DMS153 treated with DMSO at 0.1 percent for 48 hours (cell line): Measurements from ENCODE around the gene DDX59.

ENCODE experiments used
- DNase-seq: peaks from one replicate; lab custom pipeline; 2025; ENCODE audit not compliant: unreplicated experiment; lab: John Stamatoyannopoulos, UW

The DDX59 gene

DNA sequence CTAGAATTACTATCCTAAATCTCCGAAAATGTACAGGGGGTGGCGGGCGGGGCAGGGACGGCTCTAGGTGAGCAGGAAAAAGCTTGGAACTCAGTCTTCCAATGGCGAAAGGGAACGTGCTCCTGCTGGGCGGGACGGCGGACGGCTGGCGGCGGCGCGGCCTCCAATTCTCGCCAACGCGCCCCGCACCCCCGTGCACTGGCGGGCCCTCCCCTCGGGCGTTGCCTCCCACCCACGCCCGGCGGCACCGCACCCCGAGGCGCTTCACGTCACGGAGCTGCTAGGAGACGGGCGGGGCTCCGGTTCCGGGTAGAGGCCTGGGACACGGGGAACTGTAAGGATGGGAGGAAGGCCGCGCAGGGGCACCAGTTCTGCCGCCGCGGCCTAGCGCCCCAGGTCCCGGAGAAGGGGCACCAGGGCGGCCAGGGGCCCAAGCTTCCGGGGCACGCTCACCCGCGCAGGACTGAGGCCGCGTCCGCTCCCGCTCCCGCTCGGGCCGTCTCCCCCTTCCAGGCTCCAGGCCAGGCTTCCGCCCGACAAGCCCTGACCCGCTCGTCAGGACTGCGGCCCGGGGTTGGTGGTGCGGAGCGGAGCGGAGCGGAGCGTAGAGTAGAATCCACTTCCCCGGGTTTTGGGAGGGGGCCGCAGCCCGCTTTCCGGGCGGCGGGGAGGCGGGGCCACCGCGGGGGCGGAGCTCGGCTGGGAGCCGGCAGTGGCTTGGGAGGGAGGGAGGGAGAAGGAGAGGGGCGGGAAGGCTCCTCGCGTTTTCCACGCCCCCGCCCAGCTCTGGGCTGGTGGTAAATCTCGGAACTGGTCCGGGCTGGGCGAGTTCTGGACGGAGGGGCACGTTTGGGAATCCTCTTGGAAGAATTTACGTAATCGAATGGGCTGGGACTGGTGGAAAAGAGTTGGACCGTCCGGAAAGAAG lies at the start of gene DDX59:
DDX59 (minus strand) TSS at position 594 of the 928 bp plus-strand sequence. CDS start 3,167 bp downstream, outside the sequence.
- peak; percentile 96 for DNase-seq

GRCh38 chr1:200714504-200715187 lies 44.9 kb upstream of the DDX59 start:
- DNase-seq: no peak

- DNase-seq: no peak
Measured at GRCh38 chr1:200710166-200710565, 40.5 kb upstream of the DDX59 start.

DNA sequence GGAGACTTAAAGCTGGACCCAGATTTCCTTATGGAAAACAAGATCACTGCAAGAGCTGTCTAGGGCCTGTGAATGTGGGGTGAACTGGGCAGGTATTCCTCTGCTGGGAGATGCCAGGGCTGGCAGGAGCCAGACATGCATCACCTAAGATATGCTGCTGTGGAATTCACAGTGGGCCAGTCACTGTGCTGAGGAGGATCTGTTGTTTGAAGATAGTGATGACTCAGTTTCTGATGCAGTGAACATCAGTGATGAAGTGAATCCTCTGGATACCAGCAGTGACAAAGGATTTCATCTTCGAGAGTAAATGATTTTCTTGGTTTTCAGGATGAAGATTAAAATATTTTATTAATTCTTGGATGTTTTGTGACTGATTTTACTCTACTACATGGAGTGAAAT lies 39.1 kb upstream of the DDX59 start:
- DNase-seq: no peak

- no peak for DNase-seq
Measured at GRCh38 chr1:200708161-200708560, 38.5 kb upstream of the DDX59 start.

GRCh38 chr1:200707116-200707515 lies 37.4 kb upstream of the DDX59 start:
- no peak for DNase-seq

DNA sequence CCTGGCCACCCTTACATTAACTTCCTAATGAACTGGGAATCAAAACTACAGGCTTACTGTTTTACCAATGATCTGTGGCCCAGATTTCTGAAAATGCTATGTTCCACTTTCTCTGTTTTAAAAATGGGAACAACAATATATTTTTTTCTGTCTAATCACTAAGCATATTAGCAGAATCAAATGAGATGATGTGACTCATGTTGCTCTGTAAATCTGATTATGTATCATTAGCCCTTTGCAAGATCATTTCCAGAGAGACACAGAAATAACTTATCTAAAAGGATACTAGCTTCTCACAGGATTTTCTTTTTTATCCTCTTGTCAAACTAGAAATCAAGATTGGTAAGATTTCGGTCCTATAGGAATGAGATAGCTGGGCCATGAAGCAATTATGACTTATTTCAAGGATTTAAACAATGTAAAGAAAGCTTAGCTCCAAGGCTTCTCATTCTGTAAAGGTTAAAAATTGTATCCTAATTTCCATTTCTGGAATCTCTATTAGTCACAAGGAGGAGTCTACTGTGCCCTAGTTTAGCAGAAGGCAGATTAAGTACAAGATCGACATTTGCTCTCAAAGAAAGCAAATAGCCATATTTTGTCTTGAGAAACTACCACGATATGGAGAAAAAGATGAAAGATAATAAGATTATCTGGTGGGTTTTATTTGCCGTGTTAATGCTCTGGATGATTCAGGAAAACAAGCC lies 36.6 kb upstream of the DDX59 start:
- no peak for DNase-seq

- DNase-seq: no peak
Measured at GRCh38 chr1:200704986-200705500, 35.3 kb upstream of the DDX59 start.

DNA sequence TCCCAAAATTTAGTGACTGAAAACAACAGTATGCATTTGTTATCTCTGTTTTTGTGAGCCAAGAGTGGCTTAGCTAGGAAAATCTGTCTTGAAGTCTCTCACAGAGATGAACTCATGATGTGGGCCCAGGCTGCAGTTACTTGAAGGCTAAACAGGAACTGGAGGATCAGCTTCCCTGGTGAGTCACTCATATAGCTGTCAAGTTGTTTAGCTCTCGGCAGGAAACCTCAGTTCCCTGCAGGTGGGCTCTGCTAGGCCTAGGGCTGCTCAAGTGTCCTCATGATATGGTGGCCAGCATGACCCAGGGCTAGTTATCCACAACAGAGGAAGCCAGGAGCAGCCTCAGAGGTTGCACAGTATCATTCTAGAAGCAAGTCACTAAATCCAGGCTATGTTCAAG lies 30.2 kb upstream of the DDX59 start:
- no peak for DNase-seq

GRCh38 chr1:200694738-200695137 lies 25.0 kb upstream of the DDX59 start:
- DNase-seq: no peak

GRCh38 chr1:200693327-200693726 lies 23.6 kb upstream of the DDX59 start:
- DNase-seq: no peak

DNA sequence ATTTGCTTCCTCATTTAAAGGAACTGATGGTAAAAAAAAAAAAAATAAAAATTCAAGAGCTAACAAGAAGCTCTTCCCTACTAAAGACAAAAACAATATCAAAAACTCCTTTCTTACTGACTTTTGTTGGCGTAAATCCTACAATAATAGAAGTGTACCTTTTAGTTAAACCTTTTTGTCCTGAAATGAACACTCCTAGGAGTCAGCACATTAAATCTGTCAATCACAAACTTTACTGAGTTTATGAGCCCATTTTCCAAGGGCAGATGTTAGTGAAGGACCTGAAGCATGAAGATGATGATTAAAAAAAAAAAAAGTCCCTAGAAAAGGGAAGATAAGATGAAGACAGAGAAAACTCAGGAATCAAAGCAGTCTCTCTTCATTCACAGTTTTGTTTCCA lies 22.6 kb upstream of the DDX59 start:
- DNase-seq: no peak

GRCh38 chr1:200686620-200687019 lies 16.9 kb upstream of the DDX59 start:
- DNase-seq: no peak

DNA sequence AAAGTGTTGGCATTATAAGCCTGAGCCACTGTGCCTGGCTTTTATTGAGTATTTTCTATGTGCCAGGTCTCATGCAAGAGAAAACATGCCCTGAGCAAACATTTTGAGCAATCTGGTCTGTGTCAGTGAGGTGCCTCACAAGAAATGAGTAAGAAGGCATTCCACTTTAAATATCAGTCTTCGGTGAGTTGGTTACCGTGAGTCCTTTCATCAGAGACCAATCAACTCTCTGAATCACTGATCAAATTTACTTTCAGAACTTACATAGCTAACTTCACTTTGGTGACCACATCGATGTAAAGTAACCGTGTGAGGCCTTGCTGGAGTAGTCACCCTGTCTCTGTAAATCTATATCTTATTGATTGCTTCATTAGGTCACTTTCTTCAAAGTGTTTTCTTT lies 14.3 kb upstream of the DDX59 start:
- no peak for DNase-seq

DNA sequence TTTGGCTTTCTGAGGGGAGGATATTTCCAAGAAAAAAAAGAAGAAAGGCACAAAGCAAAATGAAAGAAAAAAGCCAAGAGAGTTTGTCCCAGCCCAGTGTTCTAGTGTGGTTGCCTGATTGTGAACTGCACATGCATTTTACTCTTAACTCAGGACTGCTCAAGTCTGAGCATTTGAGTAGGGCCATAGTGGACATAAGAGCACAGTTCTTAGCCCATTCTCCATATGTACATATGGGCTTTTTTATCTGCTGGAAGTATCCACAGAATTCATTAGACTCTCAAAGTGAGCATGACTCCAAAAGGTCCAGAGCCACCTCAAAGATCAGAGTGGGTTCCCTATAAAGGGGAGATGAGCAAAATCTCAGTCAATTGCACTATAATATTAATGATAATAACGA lies 13.6 kb upstream of the DDX59 start:
- DNase-seq: no peak

DNA sequence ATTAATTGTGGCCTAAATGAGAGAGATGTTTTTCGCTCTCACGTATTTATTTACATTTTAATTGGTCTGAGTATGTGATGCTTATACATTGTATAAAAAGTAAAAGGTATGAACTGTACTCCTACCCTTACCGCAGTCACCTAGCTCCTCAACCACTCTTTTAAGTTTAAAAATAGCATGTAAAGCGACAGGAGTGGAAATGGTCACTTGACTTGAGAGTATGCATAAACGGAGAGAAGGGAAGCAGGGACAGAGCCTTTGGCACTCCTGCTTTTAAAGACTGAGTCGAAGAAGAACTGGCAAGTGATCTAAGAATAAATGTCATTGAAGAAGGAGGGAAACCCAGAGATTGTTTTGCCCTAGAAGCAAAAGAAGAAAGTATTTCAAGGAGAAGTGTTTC lies 11.5 kb upstream of the DDX59 start:
- no peak for DNase-seq

GRCh38 chr1:200676829-200677228 lies 7.1 kb upstream of the DDX59 start:
- DNase-seq: no peak

GRCh38 chr1:200675588-200675852 lies 5.8 kb upstream of the DDX59 start:
- no peak for DNase-seq

DNA sequence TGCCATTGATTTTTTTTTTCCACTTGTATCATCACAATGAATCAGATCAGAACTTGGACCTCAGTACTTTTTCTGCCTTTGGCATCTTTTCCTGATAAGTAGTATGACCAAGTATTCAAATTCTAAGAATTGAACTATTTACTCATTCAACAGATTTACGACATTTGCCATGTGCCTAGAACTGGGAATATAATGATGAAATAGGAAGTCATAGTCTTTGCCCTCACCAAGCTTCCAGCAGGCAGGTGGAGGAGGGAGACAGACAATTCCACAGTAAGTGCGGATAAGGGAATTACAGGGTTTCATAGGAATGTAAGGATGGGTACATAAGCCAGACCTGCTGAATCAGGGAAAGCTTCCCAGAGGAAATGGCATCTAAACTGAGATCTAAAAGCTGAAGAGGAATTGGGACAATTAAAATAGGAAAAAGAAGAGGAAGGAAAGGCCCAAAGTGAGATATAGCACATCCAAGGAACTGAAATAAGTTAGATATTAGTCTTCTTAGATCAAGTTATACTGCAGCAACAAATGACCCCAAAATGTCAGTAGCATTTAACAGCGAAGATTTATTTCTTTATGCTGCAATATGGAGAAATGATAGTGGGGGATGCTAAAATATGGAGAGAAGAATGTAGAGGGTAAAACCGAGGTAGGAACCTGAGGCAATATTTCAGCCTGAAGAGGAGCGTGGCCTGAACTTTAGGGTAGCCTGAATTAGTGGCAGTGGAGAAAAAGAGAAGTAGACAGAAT lies 5.3 kb upstream of the DDX59 start:
- DNase-seq: no peak

DNA sequence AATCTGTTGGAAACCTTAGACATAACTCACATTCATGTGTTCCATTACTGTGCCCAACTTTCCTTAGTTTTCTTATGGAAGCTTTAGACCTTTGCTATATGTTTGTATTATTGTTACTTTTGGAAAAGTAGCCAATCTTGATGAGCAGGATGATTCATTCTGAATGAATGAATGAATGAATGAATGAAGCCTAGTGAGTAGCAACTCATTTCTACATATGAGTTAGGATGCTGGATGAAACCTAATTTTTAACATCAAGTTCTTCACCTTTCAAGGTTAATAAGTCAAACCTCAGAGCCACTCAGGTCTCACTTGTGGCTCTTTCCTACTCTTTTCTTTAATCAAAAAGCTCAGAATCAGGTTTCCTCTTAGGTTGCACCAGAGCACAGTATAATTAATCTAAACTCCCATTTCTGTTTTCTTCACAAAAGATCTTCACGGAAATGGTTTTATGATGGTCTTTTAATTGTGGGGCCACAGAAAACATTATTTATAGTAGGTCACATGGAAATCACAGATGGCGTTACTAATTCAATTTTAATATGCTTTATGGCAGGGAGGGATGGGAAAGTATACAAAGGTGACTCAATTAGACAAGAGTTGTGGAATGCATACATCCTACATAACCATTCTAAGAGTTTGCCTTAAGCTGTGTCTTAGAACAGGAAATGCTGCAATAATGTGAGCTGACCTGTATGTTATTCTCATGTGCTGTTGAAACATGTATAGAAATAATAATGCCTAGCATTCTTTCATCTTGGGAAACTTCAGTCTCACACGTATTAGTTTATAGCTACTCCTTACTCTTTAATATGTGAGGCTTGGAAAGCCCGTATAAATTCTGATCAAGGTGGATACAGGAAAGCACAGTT lies 4.5 kb upstream of the DDX59 start:
- no peak for DNase-seq
